ENCODE results near the gene ROBO2.

ROBO2 gene

GRCh38 chr3:77122652-77123051 is 82.8 kb downstream of the ROBO2 start:
- DNase-seq: no peak

- DNase-seq: no peak
Observed at GRCh38 chr3:77125966-77126365, 86.1 kb downstream of the ROBO2 start.

- no peak for DNase-seq
Observed at GRCh38 chr3:77134769-77135168, 94.9 kb downstream of the ROBO2 start.

GRCh38 chr3:77137559-77137958 is 97.7 kb downstream of the ROBO2 start:
- no peak for DNase-seq

- DNase-seq: no peak
Observed at GRCh38 chr3:77139624-77140023, 99.7 kb downstream of the ROBO2 start.

- no peak for DNase-seq
Observed at GRCh38 chr3:77141423-77141822, 101.5 kb downstream of the ROBO2 start.

GRCh38 chr3:77142578-77142977 is 102.7 kb downstream of the ROBO2 start:
- DNase-seq: no peak

GRCh38 chr3:77146004-77146403 is 106.1 kb downstream of the ROBO2 start:
- no peak for DNase-seq

- DNase-seq: no peak
Observed at GRCh38 chr3:77147836-77148578, 108.1 kb downstream of the ROBO2 start.

GRCh38 chr3:77149382-77149781 is 109.5 kb downstream of the ROBO2 start:
- DNase-seq: no peak

GRCh38 chr3:77150028-77150427 is 110.1 kb downstream of the ROBO2 start:
- DNase-seq: no peak

- DNase-seq: no peak
Observed at GRCh38 chr3:77150759-77151158, 110.9 kb downstream of the ROBO2 start.

GRCh38 chr3:77158730-77159581 is 119.1 kb downstream of the ROBO2 start:
- no peak for DNase-seq

- DNase-seq: no peak
Observed at GRCh38 chr3:77160931-77161497, 121.1 kb downstream of the ROBO2 start.

- no peak for DNase-seq
Observed at GRCh38 chr3:77169823-77170222, 129.9 kb downstream of the ROBO2 start.

GRCh38 chr3:77171026-77171425 is 131.1 kb downstream of the ROBO2 start:
- DNase-seq: no peak

- no peak for DNase-seq
Observed at GRCh38 chr3:77179762-77180161, 139.9 kb downstream of the ROBO2 start.

- no peak for DNase-seq
Observed at GRCh38 chr3:77182341-77182740, 142.4 kb downstream of the ROBO2 start.

GRCh38 chr3:77186319-77186718 is 146.4 kb downstream of the ROBO2 start:
- DNase-seq: no peak

GRCh38 chr3:77186728-77187127 is 146.8 kb downstream of the ROBO2 start:
- no peak for DNase-seq

- no peak for DNase-seq
Observed at GRCh38 chr3:77188210-77188609, 148.3 kb downstream of the ROBO2 start.

- DNase-seq: no peak
Observed at GRCh38 chr3:77189258-77189657, 149.4 kb downstream of the ROBO2 start.

- DNase-seq: no peak
Observed at GRCh38 chr3:77189684-77190083, 149.8 kb downstream of the ROBO2 start.

GRCh38 chr3:77190374-77190773 is 150.5 kb downstream of the ROBO2 start:
- no peak for DNase-seq
